Right atrium auricular region (tissue), 2 donors: ENCODE data around the gene LRBA. TPM values are rescaled to one million over a fixed set of nuclear protein-coding genes. Genes with fewer than 3 reads are reported as not detected.

ENCODE experiments used
- DNase-seq: peaks from one replicate; pipeline ENCODE4 v3.0.0-alpha.2; 2019; ENCODE audit warnings: low spot score
- H3K27ac ChIP-seq, 2 donors: fragments of 200-600 bp; sonication (generic); 1 replicate in 1 of 2; 2 replicates in 1 of 2; pipeline ENCODE4 v1.5.1; 2016 to 2019
- H3K27me3 ChIP-seq, 2 donors: fragments of 200-600 bp; sonication (generic); one replicate each; pipeline versions ENCODE4 v1.5.1 to v1.6.0; 2017 to 2019
- H3K36me3 ChIP-seq: fragments of 200-600 bp; sonication (generic); one replicate; pipeline ENCODE4 v1.5.1; 2016
- H3K4me1 ChIP-seq, 2 donors: fragments of 200-600 bp; sonication (generic); one replicate each; pipeline versions ENCODE4 v1.5.1 to v1.6.0; 2017 to 2019
- H3K4me3 ChIP-seq, 2 donors: fragments of 200-600 bp; sonication (generic); 1 replicate in 1 of 2; 2 replicates in 1 of 2; pipeline ENCODE4 v1.5.1; 2017 to 2019; ENCODE audit warnings: mild to moderate bottlenecking in 1 of 2, moderate library complexity in 1 of 2
- H3K9me3 ChIP-seq, 2 donors: fragments of 200-600 bp; sonication (generic); one replicate each; pipeline ENCODE4 v1.5.1; 2019
- total RNA-seq, 2 donors: library from RNA; depleted of rRNA; stranded (reverse); fragments of >200 nt; gene quantifications; one replicate each; pipeline ENCODE4 v1.1.0, GENCODE V29; 2016
- TF ChIP-seq, protein P1 (sequence below), 2 donors: fragments of 200-600 bp; sonication (generic); IDR thresholded peaks; one replicate each; pipeline ENCODE4 v1.5.1; 2019; ENCODE audit warnings: antibody characterized with exemption in 2 of 2

The LRBA gene
- total RNA-seq, 2 donors from 2014 or later, result 20.8 to 37.7 TPM

GRCh38 chr4:150782921-150783320 is 232.2 kb downstream of the LRBA start:
- Histone ChIP-seq H3K27ac (no peak overlapping the region), H3K36me3 (no peaks in the 10 kb centered on the region), H3K27me3 (no peaks in the 10 kb centered on the region), H3K4me3 (no peak overlapping the region), H3K4me1 (peaks cover 0 to 13% of the 10 kb centered on the region in 2 donors), H3K9me3 (no peaks in the 10 kb centered on the region)
- TF ChIP-seq, protein P1, sequence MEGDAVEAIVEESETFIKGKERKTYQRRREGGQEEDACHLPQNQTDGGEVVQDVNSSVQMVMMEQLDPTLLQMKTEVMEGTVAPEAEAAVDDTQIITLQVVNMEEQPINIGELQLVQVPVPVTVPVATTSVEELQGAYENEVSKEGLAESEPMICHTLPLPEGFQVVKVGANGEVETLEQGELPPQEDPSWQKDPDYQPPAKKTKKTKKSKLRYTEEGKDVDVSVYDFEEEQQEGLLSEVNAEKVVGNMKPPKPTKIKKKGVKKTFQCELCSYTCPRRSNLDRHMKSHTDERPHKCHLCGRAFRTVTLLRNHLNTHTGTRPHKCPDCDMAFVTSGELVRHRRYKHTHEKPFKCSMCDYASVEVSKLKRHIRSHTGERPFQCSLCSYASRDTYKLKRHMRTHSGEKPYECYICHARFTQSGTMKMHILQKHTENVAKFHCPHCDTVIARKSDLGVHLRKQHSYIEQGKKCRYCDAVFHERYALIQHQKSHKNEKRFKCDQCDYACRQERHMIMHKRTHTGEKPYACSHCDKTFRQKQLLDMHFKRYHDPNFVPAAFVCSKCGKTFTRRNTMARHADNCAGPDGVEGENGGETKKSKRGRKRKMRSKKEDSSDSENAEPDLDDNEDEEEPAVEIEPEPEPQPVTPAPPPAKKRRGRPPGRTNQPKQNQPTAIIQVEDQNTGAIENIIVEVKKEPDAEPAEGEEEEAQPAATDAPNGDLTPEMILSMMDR (IDR thresholded peaks at IDR 0.05), result no peak
- no peak for DNase-seq

DNA sequence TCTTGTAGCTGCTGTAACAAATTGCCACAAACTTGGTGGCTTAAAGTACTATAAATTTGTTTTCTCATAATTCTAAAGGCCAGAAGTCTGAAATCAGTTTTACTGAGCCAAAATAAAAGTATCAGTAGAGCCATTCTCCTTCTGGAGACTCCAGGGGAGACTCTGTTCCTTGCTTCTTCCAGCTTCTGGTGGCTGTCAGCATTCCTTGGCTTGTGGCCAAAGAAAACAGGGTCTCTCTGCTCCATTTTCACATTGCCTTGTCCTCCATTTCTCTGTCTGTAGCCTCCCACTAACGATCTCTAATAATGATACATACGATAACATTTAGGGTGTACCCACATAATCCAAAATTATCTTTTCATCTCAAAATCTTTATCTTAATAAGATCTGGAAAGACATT is 232.8 kb downstream of the LRBA start:
- Histone ChIP-seq H3K27me3 (no peaks in the 10 kb centered on the region), H3K4me3 (no peak overlapping the region), H3K4me1 (peaks cover 0 to 13% of the 10 kb centered on the region in 2 donors), H3K27ac (no peak overlapping the region), H3K36me3 (no peaks in the 10 kb centered on the region), H3K9me3 (no peaks in the 10 kb centered on the region)
- TF ChIP-seq, protein P1 (IDR thresholded peaks at IDR 0.05), result no peak
- no peak for DNase-seq

- DNase-seq, result no peak
- no peak overlapping the region for H3K27ac ChIP-seq
- H3K4me1 ChIP-seq, result peaks cover 0 to 13% of the 10 kb centered on the region in 2 donors
- TF ChIP-seq, protein P1 (IDR thresholded peaks at IDR 0.05), result no peak
- H3K36me3 ChIP-seq, result no peaks in the 10 kb centered on the region
- H3K4me3 ChIP-seq, result no peak overlapping the region
- no peaks in the 10 kb centered on the region for H3K27me3 ChIP-seq
- H3K9me3 ChIP-seq, result no peaks in the 10 kb centered on the region
Observed at GRCh38 chr4:150781191-150781590, 233.9 kb downstream of the LRBA start.

GRCh38 chr4:150779707-150780106 is 235.4 kb downstream of the LRBA start:
- no peak overlapping the region for H3K27ac ChIP-seq
- H3K9me3 ChIP-seq, result no peaks in the 10 kb centered on the region
- TF ChIP-seq, protein P1 (IDR thresholded peaks at IDR 0.05), result no peak
- H3K36me3 ChIP-seq, result no peaks in the 10 kb centered on the region
- no peak overlapping the region for H3K4me3 ChIP-seq
- peaks cover 0 to 13% of the 10 kb centered on the region in 2 donors for H3K4me1 ChIP-seq
- no peak for DNase-seq
- no peaks in the 10 kb centered on the region for H3K27me3 ChIP-seq

GRCh38 chr4:150773729-150774449 is 241.2 kb downstream of the LRBA start:
- Histone ChIP-seq H3K9me3 (no peaks in the 10 kb centered on the region), H3K27me3 (no peaks in the 10 kb centered on the region), H3K27ac (no peak overlapping the region), H3K36me3 (no peaks in the 10 kb centered on the region), H3K4me1 (no peaks in the 10 kb centered on the region), H3K4me3 (no peak overlapping the region)
- TF ChIP-seq, protein P1 (IDR thresholded peaks at IDR 0.05), result no peak
- DNase-seq, result no peak

GRCh38 chr4:150773032-150773431 is 242.1 kb downstream of the LRBA start:
- no peak overlapping the region for H3K27ac ChIP-seq
- no peaks in the 10 kb centered on the region for H3K4me1 ChIP-seq
- no peak for DNase-seq
- H3K4me3 ChIP-seq, result no peak overlapping the region
- no peaks in the 10 kb centered on the region for H3K27me3 ChIP-seq
- TF ChIP-seq, protein P1 (IDR thresholded peaks at IDR 0.05), result no peak
- H3K9me3 ChIP-seq, result no peaks in the 10 kb centered on the region
- no peaks in the 10 kb centered on the region for H3K36me3 ChIP-seq
